ENCODE measurements around the gene CLEC4G. TPM values are rescaled to one million over a fixed set of nuclear protein-coding genes. Genes with fewer than 3 reads are reported as not detected.

Gene CLEC4G
- total RNA-seq, 1 experiment from 2014 or later = 0.55 TPM

GRCh38 chr19:7744871-7745650, 13.2 kb upstream of the CLEC4G start (continued):
- TF ChIP-seq STAT6 (CRISPR knock-in tag; conservative IDR thresholded peaks at IDR 0.05; ENCODE audit: low read depth) = no peak
- TF ChIP-seq EMX1 (CRISPR knock-in tag; IDR thresholded peaks at IDR 0.05) = no peak
- no peak for TF ChIP-seq ATF2 (CRISPR knock-in tag; IDR thresholded peaks at IDR 0.05; ENCODE audit: borderline replicate concordance, low read depth)
- TF ChIP-seq GTF2I (CRISPR knock-in tag; conservative IDR thresholded peaks at IDR 0.05) = no peak
- no peak for TF ChIP-seq AFF4 (CRISPR knock-in tag; IDR thresholded peaks at IDR 0.05; ENCODE audit: borderline replicate concordance)
- TF ChIP-seq ARID4B (CRISPR knock-in tag; IDR thresholded peaks at IDR 0.05; ENCODE audit: borderline replicate concordance) = no peak
- TF ChIP-seq ZNF263 (CRISPR knock-in tag; IDR thresholded peaks at IDR 0.05; ENCODE audit: low read depth) = no peak
- no peak for TF ChIP-seq FOXP4 (CRISPR knock-in tag; IDR thresholded peaks at IDR 0.05)
- no peak for TF ChIP-seq ATF6 (CRISPR knock-in tag; IDR thresholded peaks at IDR 0.05)
- no peak for TF ChIP-seq SMAD4 (CRISPR knock-in tag; IDR thresholded peaks at IDR 0.05)
- TF ChIP-seq NR3C1 (CRISPR knock-in tag; conservative IDR thresholded peaks at IDR 0.05; ENCODE audit: low read depth) = no peak
- TF ChIP-seq ZNF281 (CRISPR knock-in tag; IDR thresholded peaks at IDR 0.05) = no peak
- TF ChIP-seq TEAD4 (CRISPR knock-in tag; IDR thresholded peaks at IDR 0.05) = no peak
- no peak for TF ChIP-seq MLX (CRISPR knock-in tag; IDR thresholded peaks at IDR 0.05)
- no peak for TF ChIP-seq PREB (CRISPR knock-in tag; IDR thresholded peaks at IDR 0.05; ENCODE audit: borderline replicate concordance)
